ENCODE data around the gene LYSMD3. TPM values are rescaled to one million over a fixed set of nuclear protein-coding genes. Genes with fewer than 3 reads are reported as not detected.

Gene LYSMD3
- total and polyA plus RNA-seq, 9 of the 15 experiments (the other 6 are each of a cell fraction or from before 2014, with no cell fraction given) = 9.5 to 42.3 (median 20.7) TPM

GRCh38 chr5:90555666-90556065, 26.3 kb upstream of the LYSMD3 start (continued):
- TF ChIP-seq ZNF277 (CRISPR knock-in tag; IDR thresholded peaks at IDR 0.05; ENCODE audit: borderline replicate concordance) (no peak), TCF7 (IDR thresholded peaks at IDR 0.05; ENCODE audit: borderline replicate concordance) (no peak), CTCF (IDR thresholded peaks at IDR 0.05 in 2 of 3, conservative IDR thresholded peaks at IDR 0.05 in 1 of 3; ENCODE audit: insufficient read depth in 2 of 3, low read depth in 1 of 3, low read length in 3 of 3) (no peak), CCNT2 (IDR thresholded peaks at IDR 0.05; ENCODE audit: borderline replicate concordance, extremely low read depth, insufficient read length, low read depth, low read length) (no peak), ZNF76 (CRISPR knock-in tag; IDR thresholded peaks at IDR 0.05; ENCODE audit: borderline replicate concordance) (no peak), HDAC8 (tag; IDR thresholded peaks at IDR 0.05) (no peak), ZBTB40 (IDR thresholded peaks at IDR 0.05) (no peak), ZBTB40 (CRISPR knock-in tag; IDR thresholded peaks at IDR 0.05) (no peak), NR2F6 (CRISPR knock-in tag; IDR thresholded peaks at IDR 0.05) (no peak), E2F6 (IDR thresholded peaks at IDR 0.05; ENCODE audit: borderline replicate concordance in 1 of 2, extremely low read depth in 1 of 2, insufficient read depth in 1 of 2, insufficient read length in 1 of 2, low read depth in 1 of 2, low read length in 1 of 2, poor library complexity in 1 of 2, severe bottlenecking in 1 of 2) (no peak), KAT2B (IDR thresholded peaks at IDR 0.05; ENCODE audit: low read depth, low read length) (no peak), ZFP30 (CRISPR knock-in tag; IDR thresholded peaks at IDR 0.05; ENCODE audit: borderline replicate concordance) (no peak)

All from K562 (cell line).